ENCODE data around the gene XKR7.

GRCh38 chr20:32013326-32013725 is 45.4 kb downstream of the XKR7 start:
- no peak for TF ChIP-seq POLR2AphosphoS5 (IDR thresholded peaks at IDR 0.05)
- TF ChIP-seq CTCF (IDR thresholded peaks at IDR 0.05) = no peak
- TF ChIP-seq POLR2A (IDR thresholded peaks at IDR 0.05) = no peak
- TF ChIP-seq EP300 (IDR thresholded peaks at IDR 0.05) = no peak
